Liver (tissue), 9 donors: Measurements from ENCODE around the gene ACCSL. TPM values are rescaled to one million over a fixed set of nuclear protein-coding genes. Genes with fewer than 3 reads are reported as not detected.

Source experiments
- DNase-seq: peaks from one replicate; pipeline ENCODE4 v3.0.0-alpha.2; 2017; ENCODE audit warnings: low spot score
- H3K27ac ChIP-seq, 2 donors: one replicate each; pipeline ENCODE4 v1.7.0; 2013; ENCODE audit warnings: inconsistent platforms in 2 of 2, low read length in 2 of 2, control low read depth in 1 of 2, low read depth in 1 of 2, mild to moderate bottlenecking in 1 of 2
- H3K27me3 ChIP-seq, 4 donors: one replicate each; pipeline versions ENCODE4 v1.6.1 to v1.7.0; 2013; ENCODE audit warnings: low read length in 3 of 4, inconsistent platforms in 1 of 4, mild to moderate bottlenecking in 1 of 4, moderate library complexity in 1 of 4; ENCODE audit not compliant: control insufficient read depth in 4 of 4, insufficient read depth in 4 of 4
- H3K36me3 ChIP-seq, 4 donors: one replicate each; pipeline versions ENCODE4 v1.6.1 to v1.7.0; 2013; ENCODE audit warnings: low read length in 3 of 4, mild to moderate bottlenecking in 3 of 4, low read depth in 1 of 4, moderate library complexity in 1 of 4; ENCODE audit not compliant: control insufficient read depth in 4 of 4, insufficient read depth in 3 of 4
- H3K4me1 ChIP-seq, 4 donors: one replicate each; pipeline versions ENCODE4 v1.6.1 to v1.7.0; 2013; ENCODE audit warnings: low read length in 3 of 4, mild to moderate bottlenecking in 3 of 4, moderate library complexity in 1 of 4; ENCODE audit not compliant: control insufficient read depth in 4 of 4, insufficient read depth in 4 of 4
- H3K4me3 ChIP-seq, 3 donors: one replicate each; pipeline versions ENCODE4 v1.6.1 to v1.7.0; 2013; ENCODE audit warnings: low read length in 3 of 3, control low read depth in 1 of 3, low read depth in 1 of 3, mild to moderate bottlenecking in 1 of 3
- H3K9ac ChIP-seq, 2 donors: one replicate each; pipeline ENCODE4 v1.7.0; 2013; ENCODE audit warnings: low read length in 2 of 2, mild to moderate bottlenecking in 2 of 2, moderate library complexity in 2 of 2, control low read depth in 1 of 2, low read depth in 1 of 2
- H3K9me3 ChIP-seq, 4 donors: one replicate each; pipeline versions ENCODE4 v1.6.1 to v1.7.0; 2013; ENCODE audit warnings: low read length in 3 of 4; ENCODE audit not compliant: control insufficient read depth in 4 of 4
- EGR1 ChIP-seq, 2 donors: IDR thresholded peaks; 2 replicates each; pipeline ENCODE4 v1.6.1; 2016 to 2018; ENCODE audit warnings: antibody characterized with exemption in 2 of 2, low read depth in 2 of 2
- GABPA ChIP-seq, 2 donors: IDR thresholded peaks in 1 of 2; conservative IDR thresholded peaks in 1 of 2; 2 replicates each; pipeline ENCODE4 v1.6.1; 2016; ENCODE audit warnings: antibody characterized with exemption in 2 of 2, mild to moderate bottlenecking in 1 of 2, moderate library complexity in 1 of 2
- JUND ChIP-seq, 2 donors: IDR thresholded peaks; 2 replicates each; pipeline ENCODE4 v1.6.1; 2016; ENCODE audit warnings: antibody characterized with exemption in 2 of 2
- NR2F2 ChIP-seq: IDR thresholded peaks from 2 replicates; pipeline ENCODE4 v1.6.1; 2016; ENCODE audit warnings: antibody characterized with exemption
- RAD21 ChIP-seq, 2 donors: IDR thresholded peaks; 2 replicates each; pipeline ENCODE4 v1.6.1; 2016; ENCODE audit warnings: antibody characterized with exemption in 2 of 2, mild to moderate bottlenecking in 2 of 2
- RXRA ChIP-seq, 2 donors: IDR thresholded peaks; 2 replicates each; pipeline ENCODE4 v1.6.1; 2017 to 2018; ENCODE audit warnings: antibody characterized with exemption in 2 of 2, mild to moderate bottlenecking in 1 of 2
- SP1 ChIP-seq: IDR thresholded peaks from 2 replicates; pipeline ENCODE4 v1.6.1; 2018; ENCODE audit warnings: antibody characterized with exemption, mild to moderate bottlenecking
- WGBS: extraction: QIAGEN DNeasy Blood & Tissue Kit; methylation state at CpG from one replicate; pipeline ENCODE4 v1.1.7; 2013; 5-methylcytosine and 5-hydroxymethylcytosine counted together
- polyA plus RNA-seq, 2 donors: library from polyadenylated mRNA; stranded (reverse) in 1 of 2; unstranded in 1 of 2; fragments of 200-250 nt in 1 of 2; fragments of >200 nt in 1 of 2; fragmentation: Nextera tagmentation in 1 of 2; extraction: Ambion mirVana in 1 of 2; gene quantifications; one replicate each; pipeline versions ENCODE4 v1.2.1 to v1.2.3, GENCODE V29; 2013 to 2015
- total RNA-seq, 2 donors: library from RNA; depleted of rRNA; stranded (reverse); fragments of >200 nt; gene quantifications; one replicate each; pipeline ENCODE4 v1.2.3, GENCODE V29; 2014
- TF ChIP-seq, protein P1 (sequence below): IDR thresholded peaks from 2 replicates; pipeline ENCODE4 v1.6.1; 2016; ENCODE audit warnings: antibody characterized with exemption
- TF ChIP-seq, protein P2 (sequence below): IDR thresholded peaks from 2 replicates; pipeline ENCODE4 v1.6.1; 2016; ENCODE audit warnings: antibody characterized with exemption
- TF ChIP-seq, protein P3 (sequence below): IDR thresholded peaks from 2 replicates; pipeline ENCODE4 v1.6.1; 2016; ENCODE audit warnings: antibody characterized with exemption, mild to moderate bottlenecking
- donor health status: healthy.
- donor health status: healthy.
- donor health status: healthy.
- donor health status: healthy.
- donor health status: healthy.

Gene ACCSL
- total and polyA plus RNA-seq, 4 donors, result 0.09 TPM; not detected in 3

DNA sequence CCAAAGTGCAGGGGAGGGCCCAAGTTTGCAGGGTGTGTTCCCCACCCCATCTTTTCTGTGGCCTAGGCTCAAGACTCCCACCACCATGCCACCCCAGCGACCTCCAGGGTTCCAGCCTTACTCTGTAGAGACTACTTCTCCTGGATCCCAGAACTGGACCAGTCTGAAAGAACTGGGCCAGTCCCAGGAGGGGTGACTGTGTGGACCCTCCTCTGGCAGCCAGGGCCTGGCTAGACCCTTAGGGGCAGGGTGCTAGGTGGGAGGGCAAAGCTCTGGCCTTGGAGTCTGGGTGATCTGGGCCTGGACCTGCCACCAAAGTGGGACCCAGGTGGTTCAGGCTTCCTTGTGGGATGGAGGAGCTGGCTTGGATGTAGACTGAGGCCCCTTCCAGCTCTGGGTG lies 41.8 kb upstream of the ACCSL start:
- WGBS, result 90% methylated on average over 1 of the region's 1 CpG
- Histone ChIP-seq H3K4me1 (no peaks in the 10 kb centered on the region), H3K27me3 (peaks cover 0 to 2% (median 0%) of the 10 kb centered on the region in 4 donors), H3K9me3 (no peaks in the 10 kb centered on the region), H3K27ac (no peak overlapping the region), H3K9ac (no peak overlapping the region), H3K4me3 (no peak overlapping the region), H3K36me3 (no peaks in the 10 kb centered on the region)
- TF ChIP-seq, protein P1, sequence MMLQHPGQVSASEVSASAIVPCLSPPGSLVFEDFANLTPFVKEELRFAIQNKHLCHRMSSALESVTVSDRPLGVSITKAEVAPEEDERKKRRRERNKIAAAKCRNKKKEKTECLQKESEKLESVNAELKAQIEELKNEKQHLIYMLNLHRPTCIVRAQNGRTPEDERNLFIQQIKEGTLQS, result no peak
- no peak for TF ChIP-seq JUND (IDR thresholded peaks at IDR 0.05)
- peak; percentile 29 for DNase-seq

DNA sequence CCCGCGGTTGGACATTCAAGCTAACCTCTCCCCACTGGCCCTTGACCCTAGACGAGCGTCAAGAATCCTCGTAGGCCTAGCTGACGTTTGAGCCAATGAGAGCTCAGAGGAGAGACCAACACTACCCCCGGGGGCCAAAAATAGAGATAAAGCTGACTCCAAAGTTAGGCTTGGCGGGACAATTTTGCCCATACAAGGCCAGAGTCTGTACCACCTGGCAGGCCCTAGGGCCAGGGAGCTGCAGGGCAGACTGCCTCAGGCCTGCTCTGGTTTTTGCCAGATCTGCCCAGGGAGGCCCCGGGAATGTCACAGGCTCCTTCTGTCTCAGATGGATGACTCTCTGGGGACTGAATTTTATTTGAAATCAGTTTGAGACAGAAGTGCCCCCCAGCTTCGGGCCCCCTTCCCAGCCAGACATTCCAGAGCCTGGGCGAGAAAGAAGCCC lies 40.8 kb upstream of the ACCSL start:
- Histone ChIP-seq H3K27ac (no peak overlapping the region), H3K4me1 (no peaks in the 10 kb centered on the region), H3K9me3 (no peaks in the 10 kb centered on the region), H3K9ac (no peak overlapping the region), H3K27me3 (peaks cover 0 to 2% (median 0%) of the 10 kb centered on the region in 4 donors), H3K4me3 (no peak overlapping the region), H3K36me3 (no peaks in the 10 kb centered on the region)
- WGBS, result 82% methylated on average over 11 of the region's 11 CpGs
- DNase-seq, result peak; percentile 20
- TF ChIP-seq SP1, result peak; percentile 10
- TF ChIP-seq RXRA (IDR thresholded peaks at IDR 0.05), result peak in 1 of 2 donors; percentile 18
- TF ChIP-seq, protein P2, sequence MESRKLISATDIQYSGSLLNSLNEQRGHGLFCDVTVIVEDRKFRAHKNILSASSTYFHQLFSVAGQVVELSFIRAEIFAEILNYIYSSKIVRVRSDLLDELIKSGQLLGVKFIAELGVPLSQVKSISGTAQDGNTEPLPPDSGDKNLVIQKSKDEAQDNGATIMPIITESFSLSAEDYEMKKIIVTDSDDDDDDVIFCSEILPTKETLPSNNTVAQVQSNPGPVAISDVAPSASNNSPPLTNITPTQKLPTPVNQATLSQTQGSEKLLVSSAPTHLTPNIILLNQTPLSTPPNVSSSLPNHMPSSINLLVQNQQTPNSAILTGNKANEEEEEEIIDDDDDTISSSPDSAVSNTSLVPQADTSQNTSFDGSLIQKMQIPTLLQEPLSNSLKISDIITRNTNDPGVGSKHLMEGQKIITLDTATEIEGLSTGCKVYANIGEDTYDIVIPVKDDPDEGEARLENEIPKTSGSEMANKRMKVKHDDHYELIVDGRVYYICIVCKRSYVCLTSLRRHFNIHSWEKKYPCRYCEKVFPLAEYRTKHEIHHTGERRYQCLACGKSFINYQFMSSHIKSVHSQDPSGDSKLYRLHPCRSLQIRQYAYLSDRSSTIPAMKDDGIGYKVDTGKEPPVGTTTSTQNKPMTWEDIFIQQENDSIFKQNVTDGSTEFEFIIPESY, result no peak
- no peak for TF ChIP-seq GABPA (IDR thresholded peaks at IDR 0.05 in 1 of 2, conservative IDR thresholded peaks at IDR 0.05 in 1 of 2)
- peak; percentile 94 for TF ChIP-seq NR2F2
- TF ChIP-seq, protein P3, sequence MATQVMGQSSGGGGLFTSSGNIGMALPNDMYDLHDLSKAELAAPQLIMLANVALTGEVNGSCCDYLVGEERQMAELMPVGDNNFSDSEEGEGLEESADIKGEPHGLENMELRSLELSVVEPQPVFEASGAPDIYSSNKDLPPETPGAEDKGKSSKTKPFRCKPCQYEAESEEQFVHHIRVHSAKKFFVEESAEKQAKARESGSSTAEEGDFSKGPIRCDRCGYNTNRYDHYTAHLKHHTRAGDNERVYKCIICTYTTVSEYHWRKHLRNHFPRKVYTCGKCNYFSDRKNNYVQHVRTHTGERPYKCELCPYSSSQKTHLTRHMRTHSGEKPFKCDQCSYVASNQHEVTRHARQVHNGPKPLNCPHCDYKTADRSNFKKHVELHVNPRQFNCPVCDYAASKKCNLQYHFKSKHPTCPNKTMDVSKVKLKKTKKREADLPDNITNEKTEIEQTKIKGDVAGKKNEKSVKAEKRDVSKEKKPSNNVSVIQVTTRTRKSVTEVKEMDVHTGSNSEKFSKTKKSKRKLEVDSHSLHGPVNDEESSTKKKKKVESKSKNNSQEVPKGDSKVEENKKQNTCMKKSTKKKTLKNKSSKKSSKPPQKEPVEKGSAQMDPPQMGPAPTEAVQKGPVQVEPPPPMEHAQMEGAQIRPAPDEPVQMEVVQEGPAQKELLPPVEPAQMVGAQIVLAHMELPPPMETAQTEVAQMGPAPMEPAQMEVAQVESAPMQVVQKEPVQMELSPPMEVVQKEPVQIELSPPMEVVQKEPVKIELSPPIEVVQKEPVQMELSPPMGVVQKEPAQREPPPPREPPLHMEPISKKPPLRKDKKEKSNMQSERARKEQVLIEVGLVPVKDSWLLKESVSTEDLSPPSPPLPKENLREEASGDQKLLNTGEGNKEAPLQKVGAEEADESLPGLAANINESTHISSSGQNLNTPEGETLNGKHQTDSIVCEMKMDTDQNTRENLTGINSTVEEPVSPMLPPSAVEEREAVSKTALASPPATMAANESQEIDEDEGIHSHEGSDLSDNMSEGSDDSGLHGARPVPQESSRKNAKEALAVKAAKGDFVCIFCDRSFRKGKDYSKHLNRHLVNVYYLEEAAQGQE, result no peak
- TF ChIP-seq RAD21 (IDR thresholded peaks at IDR 0.05), result no peak
- no peak for TF ChIP-seq EGR1 (IDR thresholded peaks at IDR 0.05; ENCODE audit: low read depth in 2 of 2)

DNA sequence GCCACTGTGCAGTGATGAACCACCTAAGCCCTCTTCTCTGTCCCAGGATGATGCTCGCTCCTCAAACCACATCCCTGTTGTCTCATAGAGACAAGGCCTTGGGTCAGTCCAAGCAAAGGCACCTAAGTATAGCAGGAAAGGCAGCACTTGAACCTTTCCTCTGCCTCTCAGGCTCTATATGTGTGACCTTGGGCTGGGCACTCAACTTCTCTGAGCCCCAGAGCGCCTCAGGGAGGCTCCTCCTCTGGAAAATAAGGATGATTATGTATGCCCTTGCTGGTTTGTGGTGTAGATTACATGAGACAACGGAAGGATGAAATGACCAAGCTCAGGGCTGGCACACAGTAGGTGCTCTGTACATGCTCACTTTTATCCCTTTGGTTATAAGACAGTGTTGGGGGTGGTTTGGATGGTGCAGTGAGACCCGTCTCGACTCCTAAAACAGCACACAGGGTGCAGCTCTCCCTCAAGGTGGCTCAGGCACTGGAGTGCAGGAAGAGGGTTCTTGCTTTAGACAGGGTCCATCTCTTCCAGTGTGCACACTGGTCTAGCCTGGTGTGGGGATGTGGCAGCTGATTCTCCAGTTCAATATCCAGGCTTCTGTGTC lies 40.2 kb upstream of the ACCSL start:
- Histone ChIP-seq H3K4me3 (no peak overlapping the region), H3K27ac (no peak overlapping the region), H3K36me3 (no peaks in the 10 kb centered on the region), H3K4me1 (no peaks in the 10 kb centered on the region), H3K9me3 (no peaks in the 10 kb centered on the region), H3K27me3 (peaks cover 0 to 2% (median 0%) of the 10 kb centered on the region in 4 donors), H3K9ac (no peak overlapping the region)
- WGBS, result 93% methylated on average over 5 of the region's 5 CpGs
- no peak for TF ChIP-seq RXRA (IDR thresholded peaks at IDR 0.05)
- peak; percentile 5 for DNase-seq
